Measurements from ENCODE around the gene CES4A.
"Not testable (repeated sequence)": the region's sequence is repeated elsewhere in the genome, so short reads cannot be mapped to it uniquely, and the experiment has no call there.

Gene CES4A

DNA sequence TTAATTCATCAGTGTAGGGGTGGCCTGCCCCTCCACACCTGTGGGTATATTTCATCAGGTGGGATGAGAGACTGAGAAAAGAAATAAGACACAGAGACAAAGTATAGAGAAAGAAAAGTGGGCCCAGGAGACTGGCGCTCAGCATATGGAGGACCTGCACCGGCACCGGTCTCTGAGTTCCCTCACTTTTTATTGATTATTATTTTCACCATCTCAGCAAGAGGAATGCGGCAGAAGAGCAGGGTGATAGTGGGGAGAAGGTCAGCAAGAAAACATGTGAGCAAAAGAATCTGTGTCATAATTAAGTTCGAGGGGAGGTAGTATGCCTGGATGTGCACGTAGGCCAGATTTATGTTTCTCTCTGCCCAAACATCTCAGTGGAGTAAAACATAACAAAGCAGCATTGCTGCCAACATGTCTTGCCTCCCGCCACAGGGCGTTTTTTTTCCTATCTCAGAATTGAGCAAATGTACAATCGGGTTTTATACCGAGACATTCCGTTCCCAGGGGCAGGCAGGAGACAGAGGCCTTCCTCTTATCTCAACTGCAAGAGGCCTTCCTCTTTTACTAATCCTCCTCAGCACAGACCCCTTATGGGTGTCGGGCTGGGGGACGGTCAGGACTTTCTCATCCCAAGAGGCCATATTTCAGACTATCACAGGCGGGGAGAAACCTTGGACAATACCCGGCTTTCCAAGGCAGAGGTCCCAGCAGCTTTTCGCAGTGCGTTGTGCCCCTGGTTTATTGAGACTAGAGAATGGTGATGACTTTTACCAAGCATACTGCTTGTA lies 32.8 kb upstream of the CES4A start:
- not testable (repeated sequence) for DNase-seq

DNA sequence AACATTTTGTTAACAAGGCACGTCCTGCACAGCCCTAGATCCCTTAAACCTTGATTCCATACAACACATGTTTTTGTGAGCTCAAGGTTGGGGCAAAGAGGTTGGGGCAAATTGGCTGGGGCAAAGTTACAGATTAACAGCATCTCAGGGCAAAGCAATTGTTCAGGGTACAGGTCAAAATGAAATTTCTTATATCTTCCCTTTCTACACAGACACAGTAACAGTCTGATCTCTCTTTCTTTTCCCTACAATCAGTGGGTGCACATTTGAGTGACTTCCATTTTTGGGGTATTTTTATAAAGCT lies 32.3 kb upstream of the CES4A start:
- not testable (repeated sequence) for DNase-seq

DNA sequence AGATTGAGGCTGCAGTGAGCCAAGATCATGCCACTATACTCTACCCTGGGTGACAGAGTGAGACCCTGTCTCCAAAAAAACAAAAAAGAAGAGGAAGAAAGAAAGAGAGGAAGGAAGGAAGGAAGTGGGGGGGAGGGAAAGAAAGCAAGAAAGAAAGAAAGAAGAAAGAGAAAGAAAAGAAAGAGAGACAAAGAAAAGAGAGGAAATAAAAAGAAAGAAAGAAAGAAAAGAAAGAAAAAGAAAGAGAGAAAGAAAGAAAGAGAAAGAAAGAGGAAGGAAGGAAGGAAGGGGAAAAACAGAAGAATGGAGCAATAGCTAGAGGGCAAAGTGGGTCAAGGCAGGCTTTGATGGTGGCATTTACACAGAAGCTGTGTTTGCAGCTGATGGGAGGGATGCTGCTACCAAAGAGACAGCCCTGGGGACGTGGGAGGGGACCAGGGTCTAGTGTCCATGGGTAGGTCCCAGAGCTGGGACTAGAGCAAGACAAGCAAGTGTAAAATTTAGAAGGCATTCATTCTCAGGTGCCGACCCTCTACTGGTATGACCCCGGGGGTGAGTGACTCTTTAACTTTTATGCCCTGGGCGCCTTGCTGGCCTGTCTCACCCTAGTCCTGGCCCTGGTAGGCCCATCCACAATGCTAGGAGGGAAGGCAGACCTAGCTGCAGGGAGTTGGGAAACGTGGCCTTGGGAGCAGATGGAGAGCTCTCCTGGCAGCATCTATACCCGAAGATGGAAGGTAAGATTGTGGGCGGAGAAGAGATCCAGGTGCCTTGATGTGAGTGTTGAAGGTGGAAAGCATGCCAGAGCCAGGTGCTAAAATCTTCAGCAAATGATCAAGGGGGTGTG lies 29.3 kb upstream of the CES4A start:
- no peak for DNase-seq

DNA sequence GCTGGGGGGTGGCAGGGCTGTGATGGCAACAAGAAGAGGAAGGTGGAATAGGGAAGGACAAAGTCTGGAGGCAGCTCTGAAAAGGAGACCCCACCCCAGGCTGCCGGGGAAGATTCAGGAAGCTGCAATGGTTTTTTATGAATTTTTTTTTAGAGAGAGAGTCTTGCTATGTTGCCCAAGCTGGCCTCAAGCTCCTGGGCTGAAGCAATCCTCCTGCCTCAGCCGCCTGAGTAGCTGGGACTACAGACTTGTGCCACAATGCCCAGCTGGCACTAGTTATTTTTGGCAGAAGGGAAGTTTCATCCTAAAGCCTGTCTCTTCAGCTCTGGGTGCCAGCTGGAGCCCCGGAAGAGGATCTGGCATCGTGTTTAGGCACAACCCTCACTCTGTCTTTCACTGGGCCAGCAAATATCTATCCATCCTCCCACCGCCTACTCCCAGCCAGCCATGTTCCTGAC lies 28.7 kb upstream of the CES4A start:
- no peak for DNase-seq

DNA sequence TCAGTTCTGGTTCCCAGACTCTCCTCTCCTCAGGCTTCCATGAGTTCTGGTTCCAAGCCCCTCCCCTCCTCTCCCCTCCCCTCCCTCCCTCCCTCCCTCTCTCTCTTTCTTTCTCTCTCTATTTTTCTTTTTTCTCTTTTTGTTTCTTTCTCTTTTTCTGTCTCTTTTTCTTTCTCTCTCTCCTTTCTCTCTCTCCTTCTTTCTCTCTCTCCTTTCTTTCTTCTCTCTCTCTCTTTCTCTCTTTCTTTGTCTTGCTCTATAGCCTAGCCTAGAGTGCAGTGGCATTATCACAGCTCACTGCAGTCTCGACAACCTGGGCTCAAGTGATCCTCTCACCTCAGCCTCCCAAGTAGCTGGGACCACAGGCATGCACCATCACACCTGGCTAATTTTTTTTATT lies 28.1 kb upstream of the CES4A start:
- no peak for DNase-seq

DNA sequence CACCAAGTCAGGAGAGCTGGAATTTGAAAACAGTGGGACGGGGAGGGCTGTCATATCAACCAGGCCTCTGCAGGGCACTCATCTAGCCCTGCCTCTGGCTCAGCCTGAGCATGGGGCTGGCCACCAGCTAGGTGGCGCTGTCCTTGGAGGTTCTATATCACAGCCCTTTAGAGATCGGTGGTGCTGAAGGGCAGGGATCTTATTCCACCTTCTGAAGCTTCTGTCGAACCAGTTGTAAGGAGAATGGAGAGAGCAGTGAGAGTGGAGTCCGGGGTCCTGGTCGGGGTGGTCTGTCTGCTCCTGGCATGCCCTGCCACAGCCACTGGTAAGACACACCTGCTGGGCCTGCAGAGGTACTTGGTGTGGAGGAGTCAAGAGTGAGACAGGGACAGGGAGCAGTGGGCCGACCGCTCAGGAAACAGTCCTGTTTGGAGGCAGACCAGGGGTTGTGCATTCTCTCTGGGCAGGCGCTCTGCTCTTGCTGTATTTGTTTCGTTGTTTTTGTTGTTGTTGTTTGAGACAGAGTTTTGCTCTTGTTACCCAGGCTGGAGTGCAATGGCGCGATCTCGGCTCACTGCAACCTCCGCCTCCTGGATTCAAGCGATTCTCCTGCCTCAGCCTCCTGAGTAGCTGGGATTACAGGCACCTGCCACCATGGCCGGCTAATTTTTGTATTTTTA lies 27.2 kb upstream of the CES4A start, which contains the start of gene CES3:
CES3 (plus strand) TSS at position 202 of the 680 bp plus-strand sequence; CDS start at position 244, 42 bp downstream.
- peak; percentile 48 for DNase-seq

DNA sequence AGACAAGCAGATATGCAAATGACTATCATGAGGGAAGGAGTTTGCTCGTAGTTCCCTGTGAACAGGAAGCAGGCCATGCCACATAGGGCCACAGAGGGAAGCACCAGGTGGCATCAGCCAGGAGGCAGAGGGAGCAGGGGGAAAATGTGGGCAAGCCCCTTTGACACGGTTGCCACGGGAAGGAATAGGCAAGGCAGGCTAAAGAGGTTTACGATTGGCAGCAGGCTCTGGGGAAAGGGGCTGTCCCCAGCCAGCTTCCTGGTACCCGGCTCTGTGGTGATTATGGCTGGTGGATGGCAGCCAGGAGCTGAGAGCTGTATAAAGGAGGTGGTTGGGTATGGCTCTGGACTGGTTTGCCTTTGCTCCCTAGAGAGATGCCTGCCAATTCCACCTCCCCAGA lies 26.5 kb upstream of the CES4A start:
- no peak for DNase-seq

DNA sequence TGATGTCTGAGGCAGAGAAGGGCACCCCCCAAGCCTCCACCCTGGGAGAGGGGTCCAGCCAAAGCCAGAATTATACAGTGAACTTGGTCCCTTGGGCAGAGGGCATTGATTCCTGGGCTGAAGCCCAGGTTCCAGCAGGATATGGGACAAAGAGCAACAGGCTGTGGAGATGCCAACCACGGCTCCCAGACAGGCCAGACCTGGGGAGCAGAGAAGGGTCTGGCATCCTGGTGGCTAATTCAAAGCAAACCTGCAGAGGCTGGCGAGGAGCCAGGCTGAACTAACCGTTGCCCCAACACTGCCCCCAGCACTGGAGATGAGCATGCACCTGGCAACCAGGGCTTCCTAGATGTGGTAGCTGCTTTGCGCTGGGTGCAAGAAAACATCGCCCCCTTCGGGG lies 24.3 kb upstream of the CES4A start:
- DNase-seq = no peak

DNA sequence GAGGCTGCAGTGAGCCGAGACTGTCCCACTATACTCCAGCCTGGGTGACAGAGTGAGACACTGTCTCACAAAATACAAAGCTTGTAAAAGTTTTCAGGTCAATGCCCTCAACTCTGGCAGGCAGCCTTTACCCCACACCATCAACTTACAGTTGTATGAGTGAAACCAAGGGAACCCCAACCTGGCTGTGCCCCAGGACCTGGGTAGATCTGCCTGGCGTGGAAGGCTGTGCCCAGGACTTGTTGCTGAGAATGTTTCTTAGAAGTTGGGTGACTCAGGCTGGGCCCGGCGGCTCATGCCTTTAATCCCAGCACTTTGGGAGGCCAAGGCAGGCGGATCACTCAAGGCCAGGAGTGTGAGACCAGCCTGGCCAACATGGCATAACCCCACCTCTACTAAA lies 19.5 kb upstream of the CES4A start:
- DNase-seq = no peak

DNA sequence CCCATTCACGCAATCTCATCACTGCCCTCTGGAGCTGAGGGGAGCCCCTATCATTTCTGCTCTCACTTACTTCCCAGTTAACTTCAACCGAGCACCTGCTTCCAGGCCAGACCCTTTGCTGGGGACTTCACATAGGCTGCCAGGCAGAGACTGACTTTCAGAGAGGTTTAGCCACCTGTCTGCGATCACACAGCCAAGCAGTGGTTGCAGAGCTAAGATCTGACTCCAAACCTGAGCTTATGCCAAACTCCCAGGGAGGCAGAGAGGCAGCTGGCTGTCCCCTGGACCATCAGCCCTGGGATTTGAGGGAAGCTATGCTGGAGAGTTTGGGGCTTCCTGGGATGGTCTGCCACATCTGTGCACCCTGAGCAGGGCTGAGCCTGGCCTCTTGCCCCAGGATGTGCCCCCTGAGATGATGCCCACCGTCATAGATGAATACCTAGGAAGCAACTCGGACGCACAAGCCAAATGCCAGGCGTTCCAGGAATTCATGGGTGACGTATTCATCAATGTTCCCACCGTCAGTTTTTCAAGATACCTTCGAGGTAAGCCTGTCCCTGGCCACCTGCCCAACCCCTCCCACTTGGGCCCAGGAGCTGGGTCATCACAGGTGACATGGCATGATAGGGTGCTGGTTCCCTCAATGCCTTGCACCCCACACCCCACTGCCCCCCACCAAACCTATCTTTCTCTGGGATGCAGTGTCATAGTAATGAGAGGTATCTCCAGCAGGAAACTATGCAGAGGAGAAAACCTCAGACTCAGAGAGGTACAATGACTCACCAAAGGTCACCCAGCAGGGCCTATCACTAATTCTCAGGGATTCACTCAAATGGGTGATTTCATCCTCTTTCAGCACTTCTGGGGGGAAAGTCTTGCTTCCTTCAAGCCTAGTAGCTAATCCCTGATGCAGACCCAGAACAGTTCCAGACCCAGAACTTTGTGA lies 17.3 kb upstream of the CES4A start:
- no peak for DNase-seq

DNA sequence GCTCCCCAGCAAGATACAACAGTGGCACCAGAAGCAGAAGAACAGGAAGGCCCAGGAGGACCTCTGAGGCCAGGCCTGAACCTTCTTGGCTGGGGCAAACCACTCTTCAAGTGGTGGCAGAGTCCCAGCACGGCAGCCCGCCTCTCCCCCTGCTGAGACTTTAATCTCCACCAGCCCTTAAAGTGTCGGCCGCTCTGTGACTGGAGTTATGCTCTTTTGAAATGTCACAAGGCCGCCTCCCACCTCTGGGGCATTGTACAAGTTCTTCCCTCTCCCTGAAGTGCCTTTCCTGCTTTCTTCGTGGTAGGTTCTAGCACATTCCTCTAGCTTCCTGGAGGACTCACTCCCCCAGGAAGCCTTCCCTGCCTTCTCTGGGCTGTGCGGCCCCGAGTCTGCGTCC lies 15.4 kb upstream of the CES4A start:
- no peak for DNase-seq

DNA sequence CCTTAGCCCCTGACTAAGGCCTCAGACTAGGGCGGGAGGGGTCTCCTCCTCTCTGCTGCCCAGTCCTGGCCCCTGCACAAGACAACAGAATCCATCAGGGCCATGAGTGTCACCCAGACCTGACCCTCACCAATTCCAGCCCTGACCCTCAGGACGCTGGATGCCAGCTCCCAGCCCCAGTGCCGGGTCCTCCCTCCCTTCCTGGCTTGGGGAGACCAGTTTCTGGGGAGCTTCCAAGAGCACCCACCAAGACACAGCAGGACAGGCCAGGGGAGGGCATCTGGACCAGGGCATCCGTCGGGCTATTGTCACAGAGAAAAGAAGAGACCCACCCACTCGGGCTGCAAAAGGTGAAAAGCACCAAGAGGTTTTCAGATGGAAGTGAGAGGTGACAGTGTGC lies 14.7 kb upstream of the CES4A start:
- DNase-seq = no peak

DNA sequence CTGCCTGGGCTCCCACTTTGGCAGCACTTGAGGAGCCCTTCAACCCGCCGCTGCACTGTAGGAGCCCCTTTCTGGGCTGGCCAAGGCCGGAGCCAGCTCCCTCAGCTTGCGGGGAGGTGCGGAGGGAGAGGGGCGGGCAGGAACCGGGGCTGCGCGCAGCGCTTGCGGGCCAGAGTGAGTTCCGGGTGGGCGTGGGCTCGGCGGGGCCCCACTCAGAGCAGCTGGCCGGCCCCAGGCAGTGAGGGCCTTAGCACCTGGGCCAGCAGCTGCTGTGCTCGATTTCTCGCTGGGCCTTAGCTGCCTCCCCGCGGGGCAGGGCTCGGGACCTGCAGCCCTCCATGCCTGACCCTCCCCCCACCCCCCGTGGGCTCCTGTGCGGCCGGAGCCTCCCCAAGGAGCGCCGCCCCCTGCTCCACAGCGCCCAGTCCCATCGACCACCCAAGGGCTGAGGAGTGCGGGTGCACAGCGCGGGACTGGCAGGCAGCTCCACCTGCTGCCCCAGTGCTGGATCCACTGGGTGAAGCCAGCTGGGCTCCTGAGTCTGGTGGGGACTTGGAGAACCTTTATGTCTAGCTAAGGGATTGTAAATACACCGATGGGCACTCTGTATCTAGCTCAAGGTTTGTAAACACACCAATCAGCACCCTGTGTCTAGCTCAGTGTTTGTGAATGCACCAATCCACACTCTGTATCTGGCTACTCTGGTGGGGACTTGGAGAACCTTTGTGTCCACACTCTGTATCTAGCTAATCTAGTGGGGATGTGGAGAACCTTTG lies 14.0 kb upstream of the CES4A start:
- DNase-seq = not testable (repeated sequence)

DNA sequence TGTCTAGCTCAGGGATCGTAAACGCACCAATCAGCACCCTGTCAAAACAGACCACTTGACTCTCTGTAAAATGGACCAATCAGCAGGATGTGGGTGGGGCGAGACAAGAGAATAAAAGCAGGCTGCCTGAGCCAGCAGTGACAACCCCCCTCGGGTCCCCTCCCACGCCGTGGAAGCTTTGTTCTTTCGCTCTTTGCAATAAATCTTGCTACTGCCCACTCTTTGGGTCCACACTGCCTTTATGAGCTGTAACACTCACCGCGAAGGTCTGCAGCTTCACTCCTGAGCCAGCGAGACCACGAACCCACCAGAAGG lies 13.5 kb upstream of the CES4A start:
- DNase-seq = not testable (repeated sequence)

DNA sequence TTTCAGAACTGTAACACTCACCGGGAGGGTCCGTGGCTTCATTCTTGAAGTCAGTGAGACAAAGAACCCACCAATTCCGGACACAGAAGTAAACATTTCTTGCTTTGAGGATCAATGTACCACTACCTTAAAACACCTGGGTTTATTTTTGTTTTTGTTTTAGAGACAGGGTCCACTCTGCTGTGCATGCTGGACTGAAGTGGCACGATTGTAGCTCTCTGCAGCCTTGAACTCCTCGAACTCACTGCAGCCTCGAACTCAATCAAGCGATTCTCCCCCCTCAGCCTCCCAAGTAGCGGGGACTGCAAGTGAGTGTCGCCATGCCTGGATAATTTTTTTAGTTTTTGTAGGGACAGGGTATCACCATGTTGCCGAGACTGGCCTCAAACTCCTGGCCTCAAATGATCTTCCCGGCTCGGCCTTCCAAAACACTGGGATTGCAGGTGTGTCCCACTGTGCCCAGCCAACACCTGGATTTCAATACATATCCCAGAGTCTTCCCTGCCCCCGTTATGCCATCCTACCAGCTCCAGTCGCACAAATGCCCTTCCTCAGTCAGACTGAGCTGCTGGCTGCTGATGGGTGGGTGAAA lies 13.0 kb upstream of the CES4A start:
- no peak for DNase-seq

DNA sequence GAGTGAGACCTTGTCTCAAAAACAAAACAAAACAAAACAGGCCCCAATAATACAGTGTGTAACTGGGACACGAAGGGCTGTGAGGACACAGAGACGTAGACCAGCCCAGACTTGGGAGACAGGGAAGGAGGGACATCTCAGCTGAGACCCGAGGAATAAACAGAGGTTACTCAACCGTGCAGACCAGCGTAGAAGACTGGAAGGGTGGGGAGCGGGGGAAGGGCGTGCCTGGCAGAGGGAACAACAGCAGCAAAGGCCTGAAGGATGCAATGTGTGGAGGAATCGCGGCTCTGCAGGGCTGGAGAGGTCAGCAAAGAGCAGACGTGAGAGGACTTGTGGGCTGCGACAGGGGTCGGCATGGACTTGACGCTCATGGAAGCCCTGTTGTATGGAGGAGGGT lies 11.6 kb upstream of the CES4A start:
- DNase-seq = no peak

DNA sequence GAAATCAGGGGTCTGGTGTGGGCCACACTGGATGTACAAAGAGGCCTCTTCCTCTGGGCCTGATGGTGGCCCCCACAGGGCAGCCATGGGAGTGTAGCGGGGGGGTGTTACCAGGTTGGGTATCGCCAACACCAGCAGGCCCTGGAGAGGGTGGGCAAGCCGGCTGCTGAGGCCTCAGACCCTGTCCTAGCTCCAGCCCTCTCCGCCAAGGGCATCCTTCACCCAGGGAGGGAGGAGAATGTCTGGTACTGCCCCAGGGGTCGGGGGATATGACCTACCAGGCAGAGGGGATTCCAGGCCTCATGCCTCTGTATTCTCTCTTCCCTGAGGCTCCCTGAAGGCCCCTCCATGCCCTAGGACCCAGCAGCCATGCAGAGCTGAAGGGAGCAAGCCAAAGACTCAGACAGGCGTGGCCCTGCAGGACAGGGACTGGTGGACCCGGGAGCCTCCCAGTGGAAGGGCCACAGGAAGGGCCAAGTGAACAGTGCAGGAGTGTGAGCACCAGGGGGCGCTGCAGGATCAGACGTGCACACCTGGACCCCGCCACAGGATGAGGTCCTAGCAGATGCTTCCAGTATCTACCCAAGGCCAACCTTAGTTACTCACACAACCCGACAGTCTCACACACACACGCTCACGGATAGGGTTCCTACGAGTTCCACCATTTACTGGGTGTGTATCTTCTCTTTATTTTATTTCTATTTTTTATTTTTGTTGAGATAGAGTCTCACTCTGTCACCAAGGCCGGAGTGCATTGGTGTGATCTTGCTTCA lies 10.9 kb upstream of the CES4A start:
- peak; percentile 65 for DNase-seq

DNA sequence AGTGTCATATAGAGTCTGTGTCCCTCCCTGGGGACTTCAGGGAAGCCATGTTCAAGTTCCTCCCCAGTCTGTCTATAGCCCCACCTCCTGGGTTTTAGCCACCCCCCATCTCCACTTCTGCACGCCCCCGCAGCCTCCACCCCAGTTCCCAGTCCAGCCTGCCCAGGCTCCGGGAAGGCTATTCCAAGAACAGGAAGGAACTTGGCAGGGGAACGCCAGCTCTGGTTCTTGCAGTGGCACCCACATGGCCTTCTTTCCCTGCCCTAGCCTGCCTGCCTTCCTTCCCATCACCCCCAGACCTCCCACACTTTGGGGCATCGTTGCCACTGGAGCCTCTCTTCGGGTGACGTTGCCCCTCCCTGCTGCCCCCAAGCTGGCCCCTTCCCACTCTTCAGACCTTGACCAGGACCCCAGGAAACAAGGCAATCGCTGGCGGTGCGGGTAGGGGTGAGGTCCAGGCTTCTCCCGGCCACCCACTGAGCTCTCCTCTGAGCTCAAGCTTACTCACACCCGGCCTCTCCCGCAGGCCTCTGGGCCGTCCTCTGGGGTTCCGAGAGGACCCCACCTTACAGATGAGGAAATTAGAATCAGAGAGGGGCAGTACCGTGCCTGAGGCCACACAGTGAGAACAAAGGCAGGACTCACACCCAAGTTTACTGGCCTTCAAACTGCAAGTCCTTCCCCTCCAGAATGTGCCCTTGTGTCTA lies 9.2 kb upstream of the CES4A start:
- no peak for DNase-seq

DNA sequence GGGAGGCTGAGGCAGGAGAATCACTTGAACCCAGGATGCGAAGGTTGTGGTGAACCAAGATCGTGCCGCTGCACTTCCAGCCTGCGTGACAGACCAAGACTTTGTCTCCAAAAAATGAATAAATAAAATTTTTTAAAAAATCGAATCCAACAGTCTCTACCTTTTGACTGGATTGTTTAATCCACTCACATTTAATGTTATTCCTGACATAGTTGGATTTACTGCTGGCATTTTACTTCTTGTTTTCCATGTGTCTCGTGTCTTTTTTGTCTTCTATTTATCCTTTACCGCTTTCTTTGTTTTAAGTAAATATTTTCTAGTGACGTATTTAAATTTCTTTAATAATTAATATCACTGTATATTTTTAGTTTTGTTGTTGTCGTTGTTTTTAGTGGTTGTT lies 5.4 kb upstream of the CES4A start:
- no peak for DNase-seq

Data from right kidney (tissue), 1 donor.